ENCODE measurements around the gene ALPG.
"Not testable (repeated sequence)": the region's sequence is repeated elsewhere in the genome, so short reads cannot be mapped to it uniquely, and the experiment has no call there.

The ALPG gene

DNA sequence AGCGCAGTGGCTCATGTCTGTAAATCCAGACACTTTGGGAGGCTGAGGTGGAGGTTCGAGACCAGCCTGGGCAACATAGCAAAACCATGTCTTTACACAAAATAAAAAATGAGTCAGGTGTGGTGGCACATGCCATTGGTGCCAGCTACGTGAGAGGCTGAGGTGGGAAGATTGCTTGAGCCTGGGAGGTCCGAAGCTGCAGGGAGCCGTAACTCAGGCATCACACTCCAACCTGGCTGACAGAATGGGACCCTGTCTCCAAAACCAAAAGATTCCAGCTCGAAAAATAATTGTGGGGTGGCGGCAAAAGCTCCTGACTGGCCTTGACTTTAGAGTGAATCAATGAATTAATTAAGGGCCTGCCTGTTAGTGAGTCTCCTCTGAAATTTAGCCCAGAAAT is 29.3 kb upstream of the ALPG start:
- DNase-seq, result no peak

DNA sequence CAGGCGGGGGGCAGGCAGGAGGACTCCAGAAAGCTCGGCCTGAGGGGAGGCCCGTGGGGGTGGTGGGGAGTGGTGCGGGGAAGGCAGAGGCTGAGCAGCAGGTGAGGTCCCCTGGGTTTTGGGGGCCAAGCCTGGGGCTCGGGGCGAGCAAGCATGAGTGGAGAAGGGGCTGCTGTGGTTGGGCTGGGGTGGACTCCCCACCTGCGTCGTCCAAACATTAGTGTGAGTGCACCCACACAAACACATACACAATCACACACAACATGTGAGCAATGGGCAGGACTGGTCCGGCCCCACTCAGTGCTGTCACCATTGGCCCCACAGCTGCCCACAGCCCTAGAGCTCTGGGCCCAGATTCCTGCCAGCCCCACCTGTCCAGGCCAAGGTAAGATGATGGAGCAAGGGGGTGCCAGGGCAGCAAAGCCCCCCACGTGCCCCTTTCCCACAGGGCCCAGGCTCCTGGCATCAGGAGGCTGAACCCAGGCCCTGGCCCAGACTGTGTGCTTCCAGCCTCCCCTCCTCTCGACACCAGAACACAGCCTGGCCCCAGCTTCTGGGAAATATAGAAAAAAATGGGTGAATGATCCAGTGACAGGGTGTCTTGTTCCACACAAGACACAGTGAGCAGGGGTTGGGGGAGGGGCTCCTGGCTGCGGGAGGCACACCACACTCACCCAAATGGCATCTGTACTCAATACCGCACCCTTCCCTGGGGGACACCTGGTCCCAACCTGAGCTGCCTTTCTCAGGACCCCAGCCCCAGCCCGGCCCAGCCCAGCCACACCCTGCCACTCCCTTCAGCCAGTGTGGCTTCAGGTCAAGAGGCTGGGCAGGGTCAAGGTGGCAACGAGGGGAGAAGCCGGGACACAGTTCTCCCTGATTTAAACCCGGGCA is 28.6 kb upstream of the ALPG start:
- no peak for DNase-seq

DNA sequence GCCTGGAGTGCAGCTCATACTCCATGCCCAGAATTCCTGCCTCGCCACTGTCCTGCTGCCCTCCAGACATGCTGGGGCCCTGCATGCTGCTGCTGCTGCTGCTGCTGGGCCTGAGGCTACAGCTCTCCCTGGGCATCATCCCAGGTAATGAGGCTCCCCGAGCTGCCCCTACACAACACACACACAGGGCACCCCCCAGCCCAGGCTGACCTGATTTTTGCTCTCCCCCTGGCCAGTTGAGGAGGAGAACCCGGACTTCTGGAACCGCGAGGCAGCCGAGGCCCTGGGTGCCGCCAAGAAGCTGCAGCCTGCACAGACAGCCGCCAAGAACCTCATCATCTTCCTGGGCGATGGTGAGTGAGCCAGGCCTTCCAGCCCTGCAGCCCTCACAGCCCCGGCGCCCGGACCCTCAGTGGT is 27.9 kb upstream of the ALPG start, which contains the start of gene ALPP:
Gene ALPP (plus strand): TSS at position 17 of the 417 bp plus-strand sequence. CDS start 52 bp downstream, at position 69.
- DNase-seq, result not testable (repeated sequence)

DNA sequence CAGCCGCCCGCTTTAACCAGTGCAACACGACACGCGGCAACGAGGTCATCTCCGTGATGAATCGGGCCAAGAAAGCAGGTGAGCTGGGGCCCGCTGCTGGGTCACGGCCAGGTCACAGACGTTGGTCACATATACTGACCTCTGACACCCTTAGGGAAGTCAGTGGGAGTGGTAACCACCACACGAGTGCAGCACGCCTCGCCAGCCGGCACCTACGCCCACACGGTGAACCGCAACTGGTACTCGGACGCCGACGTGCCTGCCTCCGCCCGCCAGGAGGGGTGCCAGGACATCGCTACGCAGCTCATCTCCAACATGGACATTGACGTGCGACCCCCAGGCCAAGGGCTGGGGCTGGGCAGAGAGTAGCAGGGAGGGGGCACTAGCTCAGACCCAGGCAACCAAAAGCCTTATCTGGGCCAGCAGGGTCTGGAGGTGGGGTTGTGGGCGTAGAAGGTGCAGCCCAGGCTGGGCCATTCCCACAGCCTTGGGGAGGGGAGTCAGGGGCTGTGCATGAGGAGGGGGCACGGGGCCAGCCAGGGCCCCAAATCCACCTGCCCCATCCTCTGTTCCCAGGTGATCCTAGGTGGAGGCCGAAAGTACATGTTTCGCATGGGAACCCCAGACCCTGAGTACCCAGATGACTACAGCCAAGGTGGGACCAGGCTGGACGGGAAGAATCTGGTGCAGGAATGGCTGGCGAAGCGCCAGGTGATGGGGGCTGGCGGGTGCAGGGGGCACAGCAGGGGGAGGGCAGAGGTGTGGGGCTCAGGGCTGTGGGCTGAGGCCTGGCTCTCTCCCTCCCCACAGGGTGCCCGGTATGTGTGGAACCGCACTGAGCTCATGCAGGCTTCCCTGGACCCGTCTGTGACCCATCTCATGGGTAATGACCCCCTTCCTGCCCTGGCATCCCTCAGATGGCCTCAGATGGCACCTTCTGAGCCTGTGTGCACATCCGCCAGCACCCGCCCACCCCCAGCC is 26.7 kb upstream of the ALPG start:
- DNase-seq, result not testable (repeated sequence)

DNA sequence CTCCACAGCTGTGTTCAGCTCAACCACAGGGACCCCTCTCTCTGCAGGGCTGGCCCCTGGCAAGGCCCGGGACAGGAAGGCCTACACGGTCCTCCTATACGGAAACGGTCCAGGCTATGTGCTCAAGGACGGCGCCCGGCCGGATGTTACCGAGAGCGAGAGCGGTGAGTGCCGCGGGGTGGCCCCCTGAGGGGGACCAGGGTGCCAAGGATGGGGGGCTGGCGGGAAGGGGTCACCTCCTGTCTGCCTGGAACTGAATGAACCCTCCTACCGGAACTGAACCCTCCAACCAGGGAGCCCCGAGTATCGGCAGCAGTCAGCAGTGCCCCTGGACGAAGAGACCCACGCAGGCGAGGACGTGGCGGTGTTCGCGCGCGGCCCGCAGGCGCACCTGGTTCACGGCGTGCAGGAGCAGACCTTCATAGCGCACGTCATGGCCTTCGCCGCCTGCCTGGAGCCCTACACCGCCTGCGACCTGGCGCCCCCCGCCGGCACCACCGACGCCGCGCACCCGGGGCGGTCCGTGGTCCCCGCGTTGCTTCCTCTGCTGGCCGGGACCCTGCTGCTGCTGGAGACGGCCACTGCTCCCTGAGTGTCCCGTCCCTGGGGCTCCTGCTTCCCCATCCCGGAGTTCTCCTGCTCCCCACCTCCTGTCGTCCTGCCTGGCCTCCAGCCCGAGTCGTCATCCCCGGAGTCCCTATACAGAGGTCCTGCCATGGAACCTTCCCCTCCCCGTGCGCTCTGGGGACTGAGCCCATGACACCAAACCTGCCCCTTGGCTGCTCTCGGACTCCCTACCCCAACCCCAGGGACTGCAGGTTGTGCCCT is 25.2 kb upstream of the ALPG start:
- DNase-seq, result not testable (repeated sequence)

DNA sequence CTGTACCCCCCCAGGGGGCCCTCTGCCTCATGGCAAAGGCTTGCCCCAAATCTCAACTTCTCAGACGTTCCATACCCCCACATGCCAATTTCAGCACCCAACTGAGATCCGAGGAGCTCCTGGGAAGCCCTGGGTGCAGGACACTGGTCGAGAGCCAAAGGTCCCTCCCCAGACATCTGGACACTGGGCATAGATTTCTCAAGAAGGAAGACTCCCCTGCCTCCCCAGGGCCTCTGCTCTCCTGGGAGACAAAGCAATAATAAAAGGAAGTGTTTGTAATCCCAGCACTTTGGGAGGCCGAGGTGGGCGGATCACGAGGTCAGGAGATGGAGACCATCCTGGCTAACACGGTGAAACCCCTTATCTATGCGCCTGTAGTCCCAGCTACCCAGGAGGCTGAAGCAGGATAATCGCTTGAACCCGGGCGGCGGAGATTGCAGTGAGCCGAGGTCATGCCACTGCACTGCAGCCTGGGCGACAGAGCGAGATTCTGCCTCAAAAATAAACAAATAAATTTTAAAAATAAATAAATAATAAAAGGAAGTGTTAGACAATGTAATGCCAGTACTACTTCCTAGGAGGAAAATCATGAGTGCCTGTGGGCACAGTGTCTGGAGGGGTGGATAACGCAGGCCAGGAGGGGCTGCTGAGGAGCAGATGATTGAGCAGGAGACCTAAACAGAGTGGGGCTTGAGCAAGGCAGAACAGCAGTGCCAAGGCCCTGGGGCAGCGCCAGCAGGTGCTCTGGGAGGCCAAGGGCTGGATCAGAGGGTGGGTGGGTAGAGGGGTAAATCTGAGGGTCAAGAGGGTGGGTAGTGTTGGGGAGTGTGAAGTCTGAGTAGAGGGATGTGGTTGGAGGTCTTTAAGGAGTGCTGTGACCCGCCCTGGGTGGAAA is 24.1 kb upstream of the ALPG start:
- no peak for DNase-seq

DNA sequence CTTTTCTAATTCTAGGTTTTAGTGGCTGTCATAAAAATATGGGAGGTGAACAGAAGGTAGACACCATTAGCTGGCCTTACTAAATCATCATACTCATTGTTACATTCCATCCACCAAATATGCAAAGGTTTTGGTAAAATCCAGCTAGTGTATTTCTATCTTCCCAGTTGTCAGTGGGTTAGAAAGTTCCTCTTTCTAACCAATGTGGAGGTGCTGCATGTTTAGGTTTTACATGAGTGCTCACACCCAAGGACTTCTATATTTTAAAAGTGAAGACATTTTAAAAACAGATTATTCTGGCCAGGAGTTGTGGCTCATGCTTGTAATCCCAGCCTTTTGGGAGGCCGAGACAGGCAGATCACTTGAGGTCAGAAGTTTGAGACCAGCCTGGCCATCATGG is 22.2 kb upstream of the ALPG start:
- DNase-seq, result no peak

DNA sequence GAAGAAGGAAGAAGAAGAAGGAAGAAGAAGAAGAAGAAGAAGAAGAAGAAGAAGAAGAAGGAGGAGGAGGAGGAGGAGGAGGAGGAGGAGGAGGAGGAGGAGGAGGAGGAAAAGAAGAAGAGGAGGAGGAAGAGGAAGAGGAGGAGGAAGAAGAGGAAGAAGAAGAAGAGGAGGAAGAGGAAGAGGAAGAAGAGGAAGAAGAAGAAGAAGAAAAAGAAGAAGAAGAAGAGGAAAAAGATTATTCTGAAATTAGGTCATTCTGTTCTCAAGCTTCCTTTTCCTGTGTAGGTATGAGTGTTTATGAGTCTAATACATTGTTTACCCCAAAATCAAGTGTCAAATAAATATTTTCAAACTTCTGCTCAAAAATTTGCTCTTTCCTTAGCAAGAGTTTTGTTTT is 21.6 kb upstream of the ALPG start:
- not testable (repeated sequence) for DNase-seq

DNA sequence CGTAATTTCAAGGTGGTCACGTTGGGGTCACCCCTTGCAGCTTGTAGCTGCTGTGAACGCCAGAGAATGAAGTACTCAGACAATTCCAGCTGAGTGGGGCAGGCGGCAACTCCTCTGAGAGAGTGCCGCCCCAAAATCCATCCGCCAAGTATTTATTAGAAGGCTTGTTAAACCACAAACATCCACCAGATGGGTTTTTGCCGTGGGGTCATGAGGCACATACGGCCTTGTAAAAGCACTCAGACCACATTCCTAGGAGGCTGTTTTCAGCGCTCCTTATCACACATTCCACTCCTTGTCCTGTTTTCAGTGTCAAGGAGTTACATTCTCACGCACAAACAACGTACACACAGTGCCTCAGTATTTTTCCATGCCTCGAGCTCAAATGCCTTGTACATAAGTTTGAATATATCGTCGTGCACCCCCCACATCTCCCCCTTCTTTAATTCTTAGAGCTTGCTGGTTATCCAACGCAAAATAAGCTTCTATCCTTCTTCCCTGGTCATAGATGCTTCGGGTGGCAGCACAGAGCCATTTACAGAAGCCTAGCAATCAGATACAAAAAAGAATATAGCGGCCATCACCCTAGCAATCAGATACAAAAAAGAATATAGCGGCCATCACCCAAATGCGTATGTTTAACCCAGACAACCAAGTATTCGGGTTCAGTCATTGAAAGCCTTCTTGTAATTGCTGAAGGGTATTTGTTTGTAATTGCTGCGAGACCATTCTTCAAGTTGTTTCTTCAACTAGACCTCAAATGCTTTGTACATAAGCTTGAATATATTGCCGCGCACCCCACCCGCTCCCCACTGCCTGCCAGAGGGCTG is 20.8 kb upstream of the ALPG start:
- DNase-seq, result no peak

DNA sequence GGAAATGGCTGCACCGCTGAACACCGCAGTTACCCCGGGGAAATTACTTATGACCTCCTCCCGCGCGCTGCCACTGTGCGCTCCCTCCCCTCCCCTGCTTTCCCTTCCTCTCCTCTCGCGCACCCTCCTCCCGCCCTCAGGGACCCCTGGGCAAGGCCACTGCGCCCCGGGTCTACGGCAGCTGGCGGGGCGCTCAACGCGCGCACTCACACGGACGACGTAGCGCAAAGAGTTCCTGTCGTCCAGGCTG is 20.2 kb upstream of the ALPG start:
- DNase-seq, result no peak

DNA sequence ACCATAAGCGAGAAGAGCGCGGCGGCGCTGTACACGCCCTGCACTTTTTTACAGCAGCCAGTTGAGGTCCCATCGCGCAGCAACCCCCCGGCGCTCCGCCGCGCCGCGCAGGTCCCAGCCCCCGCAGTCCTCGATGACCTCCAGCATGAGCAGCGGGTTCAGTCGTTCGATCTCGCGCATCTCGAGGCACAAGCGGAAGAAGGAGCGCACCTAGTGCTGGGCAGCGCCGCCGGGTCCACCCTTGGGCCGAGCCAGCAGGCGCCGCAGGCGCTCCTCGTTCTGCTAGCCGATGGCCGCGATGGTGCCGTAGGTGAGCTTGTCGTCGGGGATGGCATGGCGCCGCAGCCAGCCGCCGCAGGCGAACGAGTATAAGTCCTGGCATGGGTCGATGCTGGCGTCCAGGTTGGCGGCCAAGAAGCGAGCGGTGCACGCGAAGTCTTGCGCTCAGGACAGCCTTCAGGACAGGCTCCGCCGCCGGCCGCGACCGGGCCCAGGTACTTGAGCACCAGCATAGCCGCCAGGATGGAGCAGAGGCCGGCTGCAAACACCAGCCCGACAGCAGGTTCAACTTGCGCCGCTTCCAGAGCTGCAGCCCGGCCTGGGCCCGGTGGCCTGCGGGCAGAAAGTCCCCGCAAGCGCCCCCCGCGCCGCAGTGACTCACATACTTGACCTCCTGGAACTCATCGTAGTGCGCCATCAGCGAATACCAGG is 19.7 kb upstream of the ALPG start:
- no peak for DNase-seq

DNA sequence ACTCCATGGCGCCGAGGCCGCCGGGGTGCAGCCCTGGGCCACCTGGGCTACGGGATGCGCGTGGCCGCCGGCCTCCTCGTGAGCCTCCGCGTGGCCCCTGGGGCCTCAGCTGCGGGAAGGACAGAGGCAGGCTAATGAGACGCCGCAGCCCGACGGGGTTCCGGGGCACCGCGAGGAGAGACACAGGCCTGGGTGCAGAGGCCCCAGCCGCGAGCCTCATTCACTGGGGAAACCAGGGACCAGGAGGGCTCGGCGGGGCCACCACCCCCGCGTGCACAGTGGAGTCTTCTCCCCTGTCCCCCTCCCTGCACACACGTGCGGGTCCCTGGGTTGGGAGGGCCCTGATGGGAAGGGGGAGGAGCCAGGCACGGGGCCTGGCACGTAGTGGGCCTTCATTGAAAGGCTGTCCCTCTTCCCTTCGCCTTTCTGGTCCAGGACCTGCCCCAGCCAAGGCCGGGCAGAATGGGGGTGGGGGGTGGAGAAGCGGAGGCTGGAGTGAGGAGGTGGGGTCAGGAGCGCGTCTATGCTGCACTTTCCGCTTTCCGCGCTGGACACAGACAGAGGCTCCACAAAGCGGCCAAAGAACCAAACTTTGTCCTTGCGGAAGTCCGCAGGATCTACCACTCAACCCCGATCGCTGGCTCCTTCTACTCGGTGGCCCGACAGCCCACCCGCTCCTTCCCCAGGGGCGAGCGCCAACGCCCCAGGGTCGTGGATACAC is 19.0 kb upstream of the ALPG start:
- no peak for DNase-seq

DNA sequence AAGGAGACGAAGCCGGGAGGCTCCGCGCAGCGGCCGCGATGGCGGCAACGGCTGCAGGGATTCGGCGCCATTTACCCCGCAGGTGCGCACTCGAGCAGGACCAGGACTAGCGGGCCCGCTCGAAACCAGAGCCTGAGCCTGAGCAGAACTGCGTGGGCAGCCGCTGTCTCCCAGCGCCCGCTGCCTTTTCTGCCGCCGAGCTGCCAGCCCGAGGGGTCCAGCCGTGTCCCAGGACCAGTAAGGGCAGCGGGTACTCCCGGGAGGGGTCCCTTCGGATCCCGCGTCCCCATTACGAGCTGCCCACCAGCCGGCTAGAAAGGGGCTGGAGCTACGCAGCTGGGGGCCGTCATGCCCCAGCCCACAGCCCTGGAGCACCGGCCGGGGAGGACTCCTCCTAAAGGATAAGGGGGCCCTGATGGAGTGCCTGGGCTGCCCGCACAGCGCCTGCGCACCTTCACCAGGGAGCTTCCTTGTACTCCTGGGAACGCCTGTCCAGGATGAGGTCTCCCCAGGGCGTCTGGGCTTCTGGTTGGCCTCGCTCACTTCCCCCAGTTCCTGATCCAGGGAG is 18.2 kb upstream of the ALPG start:
- DNase-seq, result no peak

DNA sequence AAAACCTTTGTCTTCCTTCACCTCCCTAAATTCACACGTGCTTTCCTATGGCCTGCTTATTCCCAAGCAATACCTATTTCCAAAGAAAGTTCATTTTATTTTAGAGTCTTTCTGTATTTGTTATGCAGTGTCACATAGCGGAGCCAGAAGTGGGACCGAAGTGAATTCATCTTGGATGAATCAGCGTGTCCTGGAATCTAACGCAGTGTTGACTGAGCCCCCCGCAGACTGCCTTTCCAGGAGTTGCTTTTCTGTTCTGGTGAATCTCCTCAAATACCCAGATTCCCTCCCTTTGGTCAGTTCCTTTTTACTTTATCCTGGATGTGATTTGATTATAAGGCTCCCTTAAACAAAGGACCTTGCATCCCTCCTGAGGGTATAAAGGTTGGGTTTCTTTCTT is 17.3 kb upstream of the ALPG start:
- no peak for DNase-seq

DNA sequence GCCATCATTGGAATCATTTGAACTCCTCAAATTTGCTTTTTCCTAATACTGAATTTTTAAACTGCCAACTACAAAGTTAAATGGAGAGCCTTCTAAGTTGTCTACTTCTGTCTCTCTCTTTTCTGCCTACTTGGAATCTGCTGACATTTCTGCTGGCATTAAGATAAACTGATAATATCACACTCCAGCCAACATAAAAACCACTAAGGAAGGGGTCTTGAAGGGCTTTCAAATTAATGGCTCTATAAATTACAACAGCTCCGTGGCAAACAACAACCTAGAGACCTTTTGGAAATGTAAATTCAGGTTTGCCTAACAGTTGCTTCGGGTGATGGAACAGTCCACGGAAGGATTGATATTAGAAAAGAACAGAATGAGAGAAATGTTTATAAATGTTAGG is 16.0 kb upstream of the ALPG start:
- no peak for DNase-seq

DNA sequence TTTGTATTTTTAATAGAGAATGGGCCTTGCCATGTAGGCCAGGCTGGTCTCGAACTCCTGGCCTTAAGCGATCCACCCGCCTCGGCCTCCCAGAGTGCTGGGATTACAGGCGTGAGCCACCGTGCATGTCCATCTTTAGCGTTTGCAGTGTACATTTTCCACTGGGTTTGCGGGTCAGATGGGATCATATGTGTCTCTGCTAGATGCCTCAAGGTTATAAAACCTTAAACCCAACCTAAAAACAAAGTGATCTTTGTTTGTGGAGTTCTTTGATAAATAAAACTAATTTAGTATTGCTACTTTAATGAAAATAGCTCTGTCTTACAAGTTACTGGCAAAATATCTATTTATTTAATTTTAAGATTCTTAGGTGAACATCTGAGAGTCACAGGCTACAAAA is 13.1 kb upstream of the ALPG start:
- DNase-seq, result no peak

DNA sequence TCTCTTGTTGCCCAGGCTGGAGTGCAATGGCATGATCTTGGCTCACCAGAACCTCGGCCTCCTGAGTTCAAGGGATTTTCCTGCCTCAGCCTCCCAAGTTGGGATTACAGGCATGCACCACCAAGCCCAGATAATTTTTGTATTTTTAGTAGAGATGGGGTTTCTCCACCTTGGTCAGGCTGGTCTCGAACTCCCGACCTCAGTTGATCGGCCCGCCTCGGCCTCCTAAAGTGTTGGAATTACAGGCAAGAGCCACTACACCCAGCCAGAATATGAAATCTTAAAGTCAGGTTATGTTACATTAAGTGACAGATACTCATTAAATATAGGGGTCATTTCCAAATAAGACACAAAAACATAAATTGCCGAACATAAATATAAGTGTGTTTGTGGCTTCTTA is 12.2 kb upstream of the ALPG start:
- DNase-seq, result not testable (repeated sequence)

DNA sequence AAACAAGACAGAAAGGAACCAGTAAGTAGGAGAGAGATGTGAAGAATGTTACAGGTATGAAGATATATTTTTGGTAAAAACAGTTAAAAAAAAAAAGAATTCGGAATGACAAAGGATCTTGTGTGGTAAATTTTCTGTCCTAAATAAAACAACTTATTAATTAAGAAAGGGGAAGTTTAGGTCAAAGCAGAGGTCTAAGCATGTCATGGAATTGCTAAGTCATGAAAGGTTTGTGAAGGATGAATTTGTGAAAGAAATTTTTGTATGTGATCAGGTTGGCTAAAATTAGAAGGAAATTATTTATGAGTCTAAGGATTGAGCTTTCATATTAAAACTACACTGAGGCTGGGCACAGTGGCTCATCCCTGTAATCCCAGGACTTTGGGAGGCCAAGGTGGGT is 11.1 kb upstream of the ALPG start:
- DNase-seq, result no peak

DNA sequence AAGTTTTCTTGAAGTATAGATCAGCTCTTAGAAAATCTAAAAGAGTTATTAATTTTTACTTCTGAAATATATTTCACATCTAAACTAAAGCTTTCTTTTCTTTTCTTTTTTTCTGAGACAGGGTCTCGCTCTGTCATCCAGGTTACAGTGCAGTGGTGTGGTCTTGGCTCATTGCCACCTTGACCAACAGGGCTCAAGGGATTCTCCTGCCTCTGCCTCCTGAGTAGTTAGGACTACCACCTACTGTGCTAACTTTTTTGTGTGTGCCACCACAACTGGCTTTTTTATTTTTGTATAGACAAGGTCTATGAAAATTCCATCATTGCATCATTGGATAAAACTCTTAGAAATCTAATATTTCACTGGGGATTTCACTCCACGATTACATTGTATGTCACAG is 10.0 kb upstream of the ALPG start:
- DNase-seq, result no peak
